NCI-H2196 treated with DMSO at 0.1 percent for 48 hours (cell line): Measurements from ENCODE around the gene MPZL2.

Experiments used
- DNase-seq: peaks from one replicate; lab custom pipeline; 2025; ENCODE audit not compliant: unreplicated experiment; lab: John Stamatoyannopoulos, UW

The MPZL2 gene

GRCh38 chr11:118223570-118223969 lies 40.5 kb downstream of the MPZL2 start:
- DNase-seq, result no peak

- DNase-seq, result no peak
Observed at GRCh38 chr11:118222437-118222836, 41.7 kb downstream of the MPZL2 start.

- DNase-seq, result no peak
Observed at GRCh38 chr11:118221419-118221818, 42.7 kb downstream of the MPZL2 start.

GRCh38 chr11:118219732-118220131 lies 44.4 kb downstream of the MPZL2 start:
- DNase-seq, result no peak

- no peak for DNase-seq
Observed at GRCh38 chr11:118219244-118219643, 44.9 kb downstream of the MPZL2 start.

GRCh38 chr11:118217575-118217974 lies 46.5 kb downstream of the MPZL2 start:
- DNase-seq, result no peak

- DNase-seq, result no peak
Observed at GRCh38 chr11:118216621-118217481, 47.2 kb downstream of the MPZL2 start.

GRCh38 chr11:118215765-118216164 lies 48.3 kb downstream of the MPZL2 start:
- DNase-seq, result no peak

GRCh38 chr11:118215262-118215661 lies 48.8 kb downstream of the MPZL2 start:
- no peak for DNase-seq

- no peak for DNase-seq
Observed at GRCh38 chr11:118214210-118214914, 49.7 kb downstream of the MPZL2 start.

- DNase-seq, result no peak
Observed at GRCh38 chr11:118213781-118214180, 50.3 kb downstream of the MPZL2 start.

GRCh38 chr11:118213201-118213600 lies 50.9 kb downstream of the MPZL2 start:
- no peak for DNase-seq

GRCh38 chr11:118212781-118213191 lies 51.3 kb downstream of the MPZL2 start:
- no peak for DNase-seq

- DNase-seq, result no peak
Observed at GRCh38 chr11:118212131-118212725, 51.9 kb downstream of the MPZL2 start.

GRCh38 chr11:118211006-118211405 lies 53.1 kb downstream of the MPZL2 start:
- no peak for DNase-seq

GRCh38 chr11:118210323-118210722 lies 53.8 kb downstream of the MPZL2 start:
- DNase-seq, result no peak

- DNase-seq, result no peak
Observed at GRCh38 chr11:118209033-118209432, 55.1 kb downstream of the MPZL2 start.

- no peak for DNase-seq
Observed at GRCh38 chr11:118207079-118207478, 57.0 kb downstream of the MPZL2 start.

GRCh38 chr11:118206391-118207031 lies 57.6 kb downstream of the MPZL2 start:
- no peak for DNase-seq

- no peak for DNase-seq
Observed at GRCh38 chr11:118205606-118206378, 58.3 kb downstream of the MPZL2 start.
